ENCODE results near the gene SLC25A27.

GRCh38 chr6:46605091-46605797 lies 47.5 kb upstream of the SLC25A27 start:
- TF ChIP-seq POLR2A (IDR thresholded peaks at IDR 0.05) (no peak), POLR2AphosphoS5 (IDR thresholded peaks at IDR 0.05) (no peak), CTCF (IDR thresholded peaks at IDR 0.05 in 8 of 11, conservative IDR thresholded peaks at IDR 0.05 in 3 of 11) (no peak)
